Panc1 (cell line): Measurements from ENCODE around the gene NIPBL. TPM values are rescaled to one million over a fixed set of nuclear protein-coding genes. Genes with fewer than 3 reads are reported as not detected.

Experiments
- ATAC-seq: fragments of 200-7000 bp; cut with Tn5 transposase; 2 replicates; pipeline ENCODE4 v1.9.1; 2020; ENCODE audit warnings: mild to moderate bottlenecking, moderate library complexity
- BruUV-seq: library from RNA; stranded (reverse); fragments of 400-500 nt; replicated peaks from 2 replicates; lab custom pipeline; 2021; lab: Mats Ljungman, UMichigan
- CTCF ChIA-PET: fragments of 300-600 bp; sonication (Branson Sonifier 250); formaldehyde crosslinking; loops from one replicate; lab custom pipeline; 2022; ENCODE audit warnings: antibody characterized with exemption; lab: Charles Lee
- POLR2A ChIA-PET: fragments of 300-600 bp; sonication (Branson Sonifier 250); formaldehyde crosslinking; loops from one replicate; lab custom pipeline; 2022; ENCODE audit warnings: antibody characterized with exemption; lab: Charles Lee
- DNase-seq: peaks from one replicate; pipeline ENCODE4 v3.0.0-alpha.2; 2010; ENCODE audit warnings: low read depth, low spot score
- H3K27ac ChIP-seq: 2 replicates; pipeline ENCODE4 v1.5.1; 2011; ENCODE audit warnings: mild to moderate bottlenecking, low read length, inconsistent platforms
- H3K27me3 ChIP-seq: fragments of 200-500 bp; sonication (Bioruptor generic); 2 replicates; pipeline ENCODE4 v1.6.0; 2014; ENCODE audit warnings: low read length, inconsistent platforms; ENCODE audit not compliant: control insufficient read depth, insufficient read depth
- H3K36me3 ChIP-seq: fragments of 200-500 bp; sonication (Bioruptor generic); 2 replicates; pipeline ENCODE4 v1.5.1; 2014; ENCODE audit warnings: inconsistent platforms, mild to moderate bottlenecking, low read length, moderate library complexity; ENCODE audit not compliant: control insufficient read depth, insufficient read depth
- H3K4me1 ChIP-seq: 2 replicates; pipeline ENCODE4 v1.5.1; 2011; ENCODE audit warnings: inconsistent platforms, mild to moderate bottlenecking, low read length, moderate library complexity; ENCODE audit not compliant: control insufficient read depth, insufficient read depth
- H3K4me3 ChIP-seq, 2 experiments: 2 replicates each; pipeline ENCODE4 v1.5.1; 2011 to 2012; ENCODE audit warnings: low read depth in 2 of 2, low read length in 2 of 2, mild to moderate bottlenecking in 2 of 2, inconsistent platforms in 1 of 2, moderate library complexity in 1 of 2
- H3K9me3 ChIP-seq: fragments of 200-500 bp; sonication (Bioruptor generic); 2 replicates; pipeline ENCODE4 v1.5.1; 2014; ENCODE audit warnings: low read depth, mild to moderate bottlenecking, inconsistent platforms, low read length, moderate library complexity; ENCODE audit not compliant: control insufficient read depth, insufficient read depth
- CTCF ChIP-seq: fragments of 450-650 bp; IDR thresholded peaks from 2 replicates; pipeline ENCODE4 v1.5.1; 2017; ENCODE audit warnings: mild to moderate bottlenecking
- POLR2AphosphoS5 ChIP-seq: IDR thresholded peaks from 2 replicates; pipeline ENCODE4 v1.6.1; 2012; ENCODE audit warnings: mild to moderate bottlenecking, low read depth, low read length, moderate library complexity
- REST ChIP-seq, 2 experiments: IDR thresholded peaks; 2 replicates each; pipeline ENCODE4 v1.6.1; 2011 to 2012; ENCODE audit warnings: low read depth in 2 of 2, control low read depth in 1 of 2, low read length in 1 of 2, mild to moderate bottlenecking in 1 of 2, moderate library complexity in 1 of 2; ENCODE audit not compliant: insufficient read depth in 1 of 2
- SIN3A ChIP-seq: IDR thresholded peaks from 2 replicates; pipeline ENCODE4 v1.6.1; 2012; ENCODE audit warnings: low read depth, mild to moderate bottlenecking, low read length, moderate library complexity, borderline replicate concordance; ENCODE audit not compliant: insufficient read depth
- TCF7L2 ChIP-seq: IDR thresholded peaks from 2 replicates; pipeline ENCODE4 v1.6.1; 2011; ENCODE audit warnings: mild to moderate bottlenecking, low read depth, low read length, inconsistent platforms
- in situ Hi-C: cut with HindIII; loops from 2 replicates; pipeline ENCODE4 v1.10.0; 2016; ENCODE audit warnings: low sequenced_read_pairs, low pct_unique_long_range_greater_than_20kb
- intact Hi-C: fragments of 100-400 bp; cut with micrococcal nuclease; formaldehyde crosslinking; loops from one replicate; pipeline ENCODE4 v1.10.0; 2022; ENCODE audit not compliant: unreplicated experiment
- total RNA-seq: library from RNA; stranded (reverse); gene quantifications from one replicate; pipeline ENCODE4 v1.2.1, GENCODE V29; 2021; ENCODE audit not compliant: unreplicated experiment

The NIPBL gene
- total RNA-seq, 1 experiment from 2014 or later, result 41.6 TPM

DNA sequence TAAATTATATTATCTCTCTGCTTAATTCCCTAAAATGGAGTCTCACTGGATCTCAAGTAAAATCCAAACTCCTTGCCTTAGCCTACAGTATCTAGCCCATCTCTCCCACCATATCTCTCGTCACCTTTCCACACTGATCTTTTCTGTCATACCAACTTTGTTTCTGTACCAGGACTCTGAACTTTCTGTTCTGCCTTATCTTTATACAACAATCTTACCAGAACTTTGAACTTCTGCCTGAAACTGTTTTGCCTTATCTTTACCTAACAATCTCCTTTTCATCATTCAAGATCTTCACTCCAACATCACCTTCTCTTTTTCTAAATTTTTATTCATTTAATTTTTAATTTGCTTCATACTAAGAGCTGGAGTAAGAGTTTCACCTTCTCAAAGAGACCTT is 233.6 kb downstream of the NIPBL start:
- intact Hi-C loops, result no loop called here

GRCh38 chr5:37111426-37112382 is 235.1 kb downstream of the NIPBL start:
- ChIA-PET CTCF (no interaction called here), POLR2A (no interaction called here)
- DNase-seq (no peak), ATAC-seq (no peak)
- Histone ChIP-seq H3K27me3 (no peaks in the 10 kb centered on the region), H3K4me3 (no peak overlapping the region), H3K4me1 (no peaks in the 10 kb centered on the region), H3K36me3 (0 out of 2 replicates have a peak, but pooled peaks cover 2% of the 10 kb centered on the region), H3K27ac (no peak overlapping the region), H3K9me3 (no peaks in the 10 kb centered on the region)
- TF ChIP-seq SIN3A (no peak), TCF7L2 (no peak), POLR2AphosphoS5 (no peak), CTCF (no peak), REST (IDR thresholded peaks at IDR 0.05; ENCODE audit: insufficient read depth in 1 of 2, low read depth in 2 of 2, low read length in 1 of 2) (no peak)
- in situ Hi-C loops (no loop called here), intact Hi-C loops (no loop called here)
- BruUV-seq, result no TSS peak

More for the DNA sequence above, 233.6 kb downstream of the NIPBL start:
- 0 out of 2 replicates have a peak, but pooled peaks cover 2% of the 10 kb centered on the region for H3K36me3 ChIP-seq
- no peak for TF ChIP-seq CTCF
- no peak for TF ChIP-seq POLR2AphosphoS5
- no peak for TF ChIP-seq REST (IDR thresholded peaks at IDR 0.05; ENCODE audit: insufficient read depth in 1 of 2, low read depth in 2 of 2, low read length in 1 of 2)
- in situ Hi-C loops, result no loop called here
- ATAC-seq (no peak), DNase-seq (no peak)
- CTCF ChIA-PET, result no interaction called here
- no peaks in the 10 kb centered on the region for H3K27me3 ChIP-seq
- no peak overlapping the region for H3K4me3 ChIP-seq
- BruUV-seq, result no TSS peak
- H3K9me3 ChIP-seq, result no peaks in the 10 kb centered on the region
- POLR2A ChIA-PET, result no interaction called here
- no peaks in the 10 kb centered on the region for H3K4me1 ChIP-seq
- H3K27ac ChIP-seq, result no peak overlapping the region
